Measurements from ENCODE around the gene RTF1.

Gene RTF1

GRCh38 chr15:41505776-41506175 is 88.9 kb downstream of the RTF1 start:
- no peak for DNase-seq (ENCODE audit: low read depth in 3 of 3)

- no peak for DNase-seq (ENCODE audit: low read depth in 3 of 3)
Measured at GRCh38 chr15:41506796-41507341, 90.0 kb downstream of the RTF1 start.

GRCh38 chr15:41507820-41508290 is 91.0 kb downstream of the RTF1 start:
- DNase-seq (ENCODE audit: low read depth in 3 of 3): no peak

- no peak for DNase-seq (ENCODE audit: low read depth in 3 of 3)
Measured at GRCh38 chr15:41510728-41511127, 93.8 kb downstream of the RTF1 start.

DNA sequence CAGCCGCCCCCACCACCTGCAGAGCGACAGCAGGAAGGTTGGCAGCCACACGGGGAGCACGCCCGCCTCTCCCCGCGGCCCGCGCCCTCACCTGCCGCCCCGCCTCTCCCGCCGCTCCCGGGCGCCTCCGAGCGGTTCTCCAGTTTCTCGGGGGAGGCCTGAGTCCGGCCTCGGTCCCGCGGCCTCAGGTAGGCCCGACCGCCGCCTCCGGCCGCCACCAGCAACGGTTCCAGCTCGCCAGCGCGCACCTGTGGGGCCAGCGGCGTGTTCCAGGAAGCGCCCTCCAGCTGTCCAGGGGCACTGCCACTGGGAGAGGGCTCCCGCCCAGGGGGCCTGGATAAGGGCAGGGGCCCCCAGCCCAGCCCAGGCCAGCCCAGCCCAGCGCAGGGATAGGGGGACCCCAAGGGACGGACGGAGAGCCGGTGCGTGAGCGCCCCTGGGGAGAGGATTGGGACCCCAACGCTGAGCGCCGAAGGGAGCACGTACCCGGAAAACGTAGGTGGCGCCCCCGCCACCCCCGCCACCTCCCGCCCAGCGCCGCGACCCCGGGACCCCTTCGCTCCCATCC is 94.5 kb downstream of the RTF1 start:
- no peak for DNase-seq (ENCODE audit: low read depth in 3 of 3)

DNA sequence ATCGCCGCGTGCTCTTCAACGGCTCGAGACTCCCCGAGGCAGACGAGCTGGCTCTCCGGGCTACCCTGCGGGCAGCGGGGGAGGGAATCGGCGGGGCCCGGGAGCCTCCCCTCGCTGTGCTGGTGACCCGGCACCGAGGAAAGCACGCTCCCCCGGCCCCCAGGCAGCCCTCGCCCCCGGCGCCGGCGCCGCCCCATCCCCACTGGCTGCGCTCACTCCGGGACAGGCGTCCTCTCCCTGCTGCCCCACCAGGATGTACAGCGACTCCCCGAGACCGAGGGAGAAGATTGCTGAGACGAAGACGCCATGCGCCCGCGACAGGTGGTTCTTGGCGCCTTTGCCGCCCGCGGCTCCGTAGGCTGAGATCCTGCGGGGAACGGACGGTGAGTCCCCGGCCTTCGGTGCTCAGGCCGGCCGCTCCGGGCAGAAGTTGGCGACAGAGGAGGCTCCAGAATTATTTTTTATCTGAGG is 95.0 kb downstream of the RTF1 start:
- DNase-seq (ENCODE audit: low read depth in 3 of 3): no peak

GRCh38 chr15:41512512-41512939 is 95.6 kb downstream of the RTF1 start:
- no peak for DNase-seq (ENCODE audit: low read depth in 3 of 3)

GRCh38 chr15:41512940-41513505 is 96.1 kb downstream of the RTF1 start:
- no peak for DNase-seq (ENCODE audit: low read depth in 3 of 3)

- no peak for DNase-seq (ENCODE audit: low read depth in 3 of 3)
Measured at GRCh38 chr15:41513506-41514227, 96.8 kb downstream of the RTF1 start, which contains the start of gene LTK. LTK (minus strand) TSS chr15:41513827; CDS start chr15:41513709, 118 bp downstream.

GRCh38 chr15:41517895-41518449 is 101.1 kb downstream of the RTF1 start:
- no peak for DNase-seq (ENCODE audit: low read depth in 3 of 3)

DNA sequence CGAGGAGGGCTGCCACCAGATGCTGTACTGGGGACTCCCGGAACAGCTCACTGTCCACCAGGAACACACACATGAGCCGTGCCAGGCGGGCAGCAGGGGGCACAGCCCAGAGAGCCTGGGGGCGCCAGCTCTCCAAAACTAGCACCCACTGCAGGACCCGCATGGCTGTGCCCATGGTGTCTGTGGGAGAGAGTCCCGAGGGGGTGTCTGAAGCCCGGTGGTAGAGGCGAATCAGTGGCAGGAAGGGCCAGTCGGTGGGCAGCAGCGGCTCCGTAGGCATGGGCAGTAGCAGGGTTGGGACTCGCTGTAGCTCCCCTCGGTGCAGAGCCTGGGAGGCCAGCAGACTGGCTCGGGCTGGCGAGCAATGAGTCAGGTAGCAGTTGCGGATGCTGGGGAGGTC is 103.7 kb downstream of the RTF1 start:
- DNase-seq (ENCODE audit: low read depth in 3 of 3): no peak

DNA sequence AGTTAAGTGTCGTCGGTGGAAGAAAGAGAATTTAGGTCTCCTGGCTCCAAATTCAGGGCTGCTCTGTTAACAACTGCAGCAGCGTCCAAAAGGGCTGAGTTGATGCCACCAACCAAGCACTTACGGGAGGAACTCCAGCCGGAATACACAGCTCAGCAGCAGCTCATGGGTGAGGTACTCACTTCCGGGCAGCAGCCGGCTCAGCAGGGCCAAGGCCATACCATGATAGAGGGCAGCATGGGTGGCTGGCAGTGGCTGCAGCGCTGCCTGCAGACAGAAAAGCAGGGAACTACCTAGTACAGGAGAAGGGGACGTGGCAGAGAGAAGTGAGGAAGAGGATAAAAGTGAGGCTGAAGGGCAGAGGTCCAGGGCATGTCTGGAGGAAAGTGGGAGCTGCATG is 104.7 kb downstream of the RTF1 start:
- DNase-seq (ENCODE audit: low read depth in 3 of 3): no peak

- no peak for DNase-seq (ENCODE audit: low read depth in 3 of 3)
Measured at GRCh38 chr15:41523097-41523496, 106.2 kb downstream of the RTF1 start.

DNA sequence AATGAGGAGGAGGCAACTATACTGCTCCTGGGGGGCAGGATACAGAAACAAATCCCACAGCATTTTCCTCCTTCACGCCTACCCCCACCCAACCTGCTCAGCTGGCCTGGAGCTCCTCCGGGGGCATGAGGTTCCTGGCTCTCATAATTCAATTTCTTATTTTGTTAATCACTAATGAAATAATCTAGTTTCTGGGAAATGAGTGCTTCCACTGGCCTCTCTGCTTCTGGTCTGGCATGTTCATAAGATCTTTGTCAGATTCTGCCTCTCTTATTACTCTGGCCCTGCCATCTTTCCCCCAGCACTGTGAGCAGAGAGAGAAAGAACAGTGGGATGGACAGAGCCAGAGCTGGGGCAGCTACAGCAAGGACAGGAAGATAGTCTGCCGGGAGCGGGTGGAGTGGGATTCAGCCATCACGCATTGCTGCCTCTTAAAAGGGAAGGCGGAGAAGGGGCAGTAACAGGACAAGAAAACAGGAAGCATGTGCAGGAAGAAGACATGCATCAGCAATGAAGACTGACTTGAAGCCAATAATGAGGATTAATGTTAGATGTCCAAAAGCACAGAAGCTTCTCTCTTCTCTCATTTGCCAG is 113.6 kb downstream of the RTF1 start:
- DNase-seq (ENCODE audit: low read depth in 3 of 3): no peak
